GM12801 (cell line): ENCODE measurements around the gene FREM1.

Experiments
- CTCF ChIP-seq: IDR thresholded peaks from one replicate; pipeline ENCODE4 v1.5.1; 2011; ENCODE audit warnings: control low read depth; ENCODE audit not compliant: insufficient read length; ENCODE audit errors: extremely low read depth

The FREM1 gene

DNA sequence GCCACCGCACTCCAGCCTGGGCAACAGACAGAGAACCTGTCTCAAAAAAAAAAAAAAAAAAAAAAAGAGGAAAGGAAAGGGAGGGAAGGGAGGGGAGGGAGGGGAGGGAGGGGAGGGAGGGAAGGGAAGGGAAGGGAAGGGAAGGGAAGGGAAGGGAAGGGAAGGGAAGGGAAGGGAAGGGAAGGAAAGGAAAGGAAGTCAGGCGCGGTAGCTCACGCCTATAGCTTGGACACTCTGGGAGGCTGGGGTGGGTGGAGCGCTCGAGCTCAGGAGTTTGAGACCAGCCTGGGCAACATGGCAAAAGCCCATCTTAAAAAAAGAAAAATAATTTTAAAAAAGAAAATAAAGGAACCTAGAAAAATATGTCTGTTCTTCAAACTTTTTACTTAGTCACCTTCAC lies 131.7 kb downstream of the FREM1 start:
- TF ChIP-seq CTCF: no peak

DNA sequence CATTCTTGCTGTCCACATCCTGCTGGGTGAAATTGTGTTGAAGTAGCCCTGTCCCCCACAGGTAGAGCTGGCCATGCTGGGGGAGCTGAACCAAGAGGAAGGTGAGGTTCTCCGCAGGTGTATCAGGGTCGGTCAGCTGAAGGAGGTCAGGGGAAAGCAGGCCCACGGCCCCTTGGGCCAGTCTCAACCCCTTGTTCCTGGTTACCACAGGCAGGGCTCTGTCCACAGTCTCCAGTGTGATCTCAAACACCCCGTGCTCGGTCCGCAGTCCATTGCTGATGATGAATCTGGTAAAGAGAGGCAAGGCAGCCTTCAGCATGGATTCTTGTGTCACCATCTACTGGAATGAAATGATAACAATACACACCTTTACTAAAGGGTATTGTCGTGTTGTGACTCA lies 134.3 kb downstream of the FREM1 start:
- TF ChIP-seq CTCF: no peak

DNA sequence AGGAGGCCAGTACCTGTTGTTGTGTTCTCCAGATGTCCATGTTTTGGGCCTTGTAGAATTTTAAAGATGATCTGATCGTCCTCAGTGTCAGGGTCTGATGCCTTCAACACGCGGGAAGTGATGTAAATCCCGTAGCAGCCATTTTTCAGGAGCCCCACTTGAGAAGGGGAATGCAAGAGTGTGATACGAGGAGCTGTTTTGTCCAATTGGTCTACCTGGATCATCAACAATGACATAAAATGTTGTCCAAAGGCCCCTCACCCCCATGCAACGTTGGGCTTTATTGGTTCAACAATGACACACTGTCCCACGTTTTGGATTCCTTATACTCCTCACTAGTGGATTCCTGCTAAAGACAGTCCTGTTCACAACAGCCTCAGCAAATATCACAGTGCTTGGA lies 139.6 kb downstream of the FREM1 start:
- no peak for TF ChIP-seq CTCF

- TF ChIP-seq CTCF: no peak
Measured at GRCh38 chr9:14769230-14769571, 141.0 kb downstream of the FREM1 start.

DNA sequence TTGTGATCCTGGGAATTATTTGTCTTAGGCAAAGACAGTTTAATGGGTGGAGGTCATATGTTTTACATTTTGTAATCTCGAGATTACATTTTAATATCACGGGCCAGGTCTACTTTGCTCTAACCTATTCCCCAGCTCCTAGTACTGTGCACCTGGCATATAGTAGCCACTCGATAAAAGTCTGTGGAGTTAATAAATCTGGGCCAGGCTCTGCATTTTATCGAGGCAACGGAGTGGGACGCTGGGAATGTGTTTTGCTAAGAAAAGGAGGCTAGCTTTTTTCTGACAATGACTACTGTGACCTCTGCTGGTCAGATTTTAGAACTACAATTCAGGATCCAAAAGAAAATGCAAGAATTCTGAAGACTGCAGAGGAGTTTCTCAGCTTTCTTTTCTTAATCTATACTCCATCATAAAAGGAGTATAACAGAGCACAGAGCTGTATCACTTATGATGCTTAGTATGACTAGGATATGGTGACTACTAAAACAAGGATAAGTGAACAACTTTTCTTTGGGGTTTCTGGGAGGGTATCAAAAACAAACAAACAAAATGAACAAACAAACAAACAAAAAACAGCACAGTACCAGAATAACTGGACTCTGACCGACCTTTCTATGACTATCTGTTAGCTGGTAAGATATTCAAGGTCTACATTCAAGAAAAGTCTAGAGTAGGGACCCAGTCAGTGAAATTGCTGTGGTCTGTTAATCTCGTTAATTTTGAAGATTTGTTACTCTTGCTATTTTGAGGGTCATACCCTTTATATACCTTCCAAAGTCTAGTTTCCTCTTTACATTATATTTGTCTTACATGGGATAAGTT lies 141.6 kb downstream of the FREM1 start:
- no peak for TF ChIP-seq CTCF

- TF ChIP-seq CTCF: no peak
Measured at GRCh38 chr9:14766299-14766698, 143.9 kb downstream of the FREM1 start.

- TF ChIP-seq CTCF: no peak
Measured at GRCh38 chr9:14761584-14761983, 148.6 kb downstream of the FREM1 start.
